PC-3 (cell line): Measurements from ENCODE around the gene PAQR5. TPM values are rescaled to one million over a fixed set of nuclear protein-coding genes. Genes with fewer than 3 reads are reported as not detected.

Experiments used
- ATAC-seq: fragments of 200-7000 bp; cut with Tn5 transposase; 2 replicates; pipeline ENCODE4 v1.9.1; 2020; ENCODE audit warnings: mild to moderate bottlenecking, moderate library complexity
- BruUV-seq: library from RNA; stranded (reverse); fragments of 400-500 nt; replicated peaks from 2 replicates; lab custom pipeline; 2021; lab: Mats Ljungman, UMichigan
- CTCF ChIA-PET: fragments of 300-600 bp; sonication (Branson Sonifier 250); formaldehyde crosslinking; loops from one replicate; lab custom pipeline; 2022; ENCODE audit warnings: antibody characterized with exemption; lab: Charles Lee
- POLR2A ChIA-PET: fragments of 300-600 bp; sonication (Branson Sonifier 250); formaldehyde crosslinking; loops from one replicate; lab custom pipeline; 2022; ENCODE audit warnings: antibody characterized with exemption; ENCODE audit not compliant: unreplicated experiment; lab: Charles Lee
- DNase-seq: peaks from one replicate; pipeline ENCODE4 v3.0.0-alpha.2; 2015
- H2AFZ ChIP-seq: fragments of 300-600 bp; sonication (generic); 2 replicates; pipeline ENCODE4 v1.6.0; 2016; ENCODE audit warnings: antibody characterized with exemption, low read length
- H3F3A ChIP-seq: fragments of 300-600 bp; sonication (generic); one replicate; pipeline ENCODE4 v1.6.0; 2017; ENCODE audit warnings: antibody characterized with exemption, low read length, control low read depth, mild to moderate bottlenecking; ENCODE audit not compliant: unreplicated experiment
- H3K27ac ChIP-seq: fragments of 300-600 bp; sonication (generic); 2 replicates; pipeline ENCODE4 v1.5.1; 2016; ENCODE audit warnings: mild to moderate bottlenecking, low read length
- H3K27me3 ChIP-seq: fragments of 300-600 bp; sonication (generic); 2 replicates; pipeline ENCODE4 v1.6.1; 2016; ENCODE audit warnings: low read length, mixed read lengths
- H3K36me3 ChIP-seq: fragments of 300-600 bp; sonication (generic); 2 replicates; pipeline ENCODE4 v1.6.1; 2016; ENCODE audit warnings: low read depth, mixed run types, low read length, mixed read lengths
- H3K4me1 ChIP-seq: fragments of 300-600 bp; sonication (generic); 2 replicates; pipeline ENCODE4 v1.5.1; 2016; ENCODE audit warnings: low read length; ENCODE audit not compliant: insufficient read depth
- H3K4me2 ChIP-seq: fragments of 300-600 bp; sonication (generic); 2 replicates; pipeline ENCODE4 v1.6.0; 2016; ENCODE audit warnings: low read length
- H3K4me3 ChIP-seq: fragments of 300-600 bp; sonication (generic); 2 replicates; pipeline ENCODE4 v1.5.1; 2016; ENCODE audit warnings: mild to moderate bottlenecking, low read length, mixed read lengths
- H3K79me2 ChIP-seq: fragments of 300-600 bp; sonication (generic); 2 replicates; pipeline ENCODE4 v1.6.1; 2017; ENCODE audit warnings: low read length, mixed read lengths
- H3K9ac ChIP-seq: fragments of 300-600 bp; sonication (generic); 2 replicates; pipeline ENCODE4 v1.6.0; 2016; ENCODE audit warnings: mild to moderate bottlenecking, low read length
- H3K9me2 ChIP-seq: fragments of 300-600 bp; sonication (generic); replicated peaks from 2 replicates; pipeline ENCODE4 v1.6.1; 2016; ENCODE audit warnings: mixed run types, low read length, mixed read lengths
- H3K9me3 ChIP-seq: fragments of 300-600 bp; sonication (generic); 2 replicates; pipeline ENCODE4 v1.6.1; 2016; ENCODE audit warnings: low read length, mixed read lengths
- H4K20me1 ChIP-seq: fragments of 300-600 bp; sonication (generic); 2 replicates; pipeline ENCODE4 v1.6.1; 2016; ENCODE audit warnings: low read length, mixed read lengths
- CTCF ChIP-seq: fragments of 300-600 bp; sonication (generic); conservative IDR thresholded peaks from 2 replicates; pipeline ENCODE4 v1.5.1; 2017; ENCODE audit warnings: antibody characterized with exemption, low read depth, mild to moderate bottlenecking, low read length
- EZH2 ChIP-seq: fragments of 300-600 bp; sonication (generic); IDR thresholded peaks from one replicate; pipeline ENCODE4 v1.6.1; 2017; ENCODE audit warnings: antibody characterized with exemption, mild to moderate bottlenecking, low read length; ENCODE audit not compliant: unreplicated experiment
- EZH2phosphoT487 ChIP-seq: fragments of 300-600 bp; sonication (generic); IDR thresholded peaks from 2 replicates; pipeline ENCODE4 v1.6.1; 2018; ENCODE audit warnings: mild to moderate bottlenecking, antibody characterized with exemption, low read length, borderline replicate concordance
- intact Hi-C: fragments of 100-400 bp; cut with micrococcal nuclease; formaldehyde crosslinking; loops from 2 replicates; pipeline ENCODE4 v1.9.0; 2023
- total RNA-seq: library from RNA; depleted of rRNA; stranded (reverse); fragments of >200 nt; gene quantifications from 2 replicates; pipeline ENCODE4 v1.2.3, GENCODE V29; 2014

PAQR5 gene
- total RNA-seq, 1 experiment from 2014 or later: 12.2 TPM

- no peak overlapping the region for H3K9ac ChIP-seq
- BruUV-seq: no TSS peak
- ChIA-PET CTCF (no interaction called here), POLR2A (no interaction called here)
- no peaks in the 10 kb centered on the region for H3K79me2 ChIP-seq
- H2AFZ ChIP-seq: no peak overlapping the region
- H3K9me3 ChIP-seq: no peaks in the 10 kb centered on the region
- no peak overlapping the region for H3K4me3 ChIP-seq
- no peaks in the 10 kb centered on the region for H3K27me3 ChIP-seq
- H3K4me1 ChIP-seq: peaks cover 21% of the 10 kb centered on the region
- no peak overlapping the region for H3K4me2 ChIP-seq
- H3F3A ChIP-seq: no peaks in the 10 kb centered on the region
- H4K20me1 ChIP-seq: no peaks in the 10 kb centered on the region
- DNase-seq (no peak), ATAC-seq (no peak)
- H3K27ac ChIP-seq: no peak overlapping the region
- intact Hi-C loops: no loop called here
- no peaks in the 10 kb centered on the region for H3K9me2 ChIP-seq
- TF ChIP-seq EZH2phosphoT487: no peak
- no peak for TF ChIP-seq EZH2
- TF ChIP-seq CTCF: no peak
- H3K36me3 ChIP-seq: no peaks in the 10 kb centered on the region
These were observed 15.4 kb downstream of the PAQR5 start for GRCh38 chr15:69314131-69314530.

GRCh38 chr15:69314736-69315135 lies 16.0 kb downstream of the PAQR5 start:
- no TSS peak for BruUV-seq

More at GRCh38 chr15:69314736-69315135, 16.0 kb downstream of the PAQR5 start:
- peaks cover 21% of the 10 kb centered on the region for H3K4me1 ChIP-seq
- DNase-seq (no peak), ATAC-seq (no peak)
- no peak overlapping the region for H3K4me2 ChIP-seq
- no peak for TF ChIP-seq EZH2phosphoT487
- no peak for TF ChIP-seq CTCF
- TF ChIP-seq EZH2: no peak
- no peaks in the 10 kb centered on the region for H3K79me2 ChIP-seq
- H3K36me3 ChIP-seq: no peaks in the 10 kb centered on the region
- H3F3A ChIP-seq: no peaks in the 10 kb centered on the region
- ChIA-PET CTCF (no interaction called here), POLR2A (no interaction called here)
- H3K4me3 ChIP-seq: no peak overlapping the region
- intact Hi-C loops: no loop called here
- no peak overlapping the region for H2AFZ ChIP-seq
- H3K27ac ChIP-seq: no peak overlapping the region
- H4K20me1 ChIP-seq: no peaks in the 10 kb centered on the region
- no peaks in the 10 kb centered on the region for H3K9me2 ChIP-seq
- no peak overlapping the region for H3K9ac ChIP-seq
- no peaks in the 10 kb centered on the region for H3K27me3 ChIP-seq
- no peaks in the 10 kb centered on the region for H3K9me3 ChIP-seq
